Sciatic nerve (tissue), 2 donors: ENCODE results near the gene DNAI7. TPM values are rescaled to one million over a fixed set of nuclear protein-coding genes. Genes with fewer than 3 reads are reported as not detected.

Experiments used
- ATAC-seq: fragments of 200-7000 bp; cut with Tn5 transposase; one replicate; pipeline ENCODE4 v1.9.1; 2020; ENCODE audit warnings: mild to moderate bottlenecking, moderate library complexity
- DNase-seq: peaks from one replicate; pipeline ENCODE4 v3.0.0-alpha.2; 2020; ENCODE audit warnings: low spot score
- intact Hi-C: fragments of 100-400 bp; cut with DNase I; formaldehyde crosslinking; loops from one replicate; pipeline ENCODE4 v1.14.2; 2022
- total RNA-seq: library from RNA; stranded (reverse); fragmentation: NEBNext Ultra II Directional; extraction: Animal tissue kit (Norgen Biotek cat#: 25700); gene quantifications from one replicate; pipeline ENCODE4 v1.2.1, GENCODE V29; 2021
- donor health status: DM: no; HTN: no; CAD: no.
- donor health status: DM: no; HTN: no; CAD: no.

Gene DNAI7
- total RNA-seq: 1.0 TPM

GRCh38 chr12:25195056-25195971 lies at the start of gene DNAI7, which contains the start of gene ETFRF1:
DNAI7 (minus strand) TSS chr12:25195160; CDS start chr12:25195078, 82 bp downstream.
ETFRF1 (plus strand) TSS chr12:25195237; CDS start chr12:25203957, 8,720 bp downstream.
- intact Hi-C loops: no loop called here

GRCh38 chr12:25243680-25243990 lies 48.7 kb upstream of the DNAI7 start:
- intact Hi-C loops: no loop called here
- no peak for DNase-seq
- ATAC-seq: no peak

More at GRCh38 chr12:25195056-25195971, at the start of gene DNAI7, which contains the start of gene ETFRF1:
- DNase-seq (peak; percentile 99), ATAC-seq (peak; percentile 99)

GRCh38 chr12:25242981-25243679 lies 48.2 kb upstream of the DNAI7 start:
- DNase-seq: no peak
- ATAC-seq: no peak
- intact Hi-C loops: no loop called here

GRCh38 chr12:25241167-25242020 lies 46.4 kb upstream of the DNAI7 start:
- intact Hi-C loops: no loop called here
- DNase-seq: no peak
- peak; percentile 66 for ATAC-seq

- ATAC-seq (no peak), DNase-seq (no peak)
- intact Hi-C loops: no loop called here
Measured at GRCh38 chr12:25236626-25237025, 41.7 kb upstream of the DNAI7 start.

- DNase-seq: no peak
- intact Hi-C loops: no loop called here
- ATAC-seq: no peak
Measured at GRCh38 chr12:25236190-25236589, 41.2 kb upstream of the DNAI7 start.

- DNase-seq: no peak
- no peak for ATAC-seq
- intact Hi-C loops: no loop called here
Measured at GRCh38 chr12:25213338-25213737, 18.4 kb upstream of the DNAI7 start.

- no peak for DNase-seq
- intact Hi-C loops: no loop called here
- ATAC-seq: no peak
Measured at GRCh38 chr12:25208554-25208953, 13.6 kb upstream of the DNAI7 start.

- intact Hi-C loops: no loop called here
Measured at GRCh38 chr12:25207846-25208245, 12.9 kb upstream of the DNAI7 start.

GRCh38 chr12:25207411-25207810 lies 12.5 kb upstream of the DNAI7 start:
- intact Hi-C loops: no loop called here
- no peak for DNase-seq
- no peak for ATAC-seq

More at GRCh38 chr12:25207846-25208245, 12.9 kb upstream of the DNAI7 start:
- DNase-seq (no peak), ATAC-seq (no peak)

GRCh38 chr12:25202137-25202536 lies 7.2 kb upstream of the DNAI7 start:
- ATAC-seq (peak; percentile 33), DNase-seq (no peak)
- intact Hi-C loops: no loop called here

GRCh38 chr12:25200703-25201102 lies 5.7 kb upstream of the DNAI7 start:
- intact Hi-C loops: no loop called here
- DNase-seq (no peak), ATAC-seq (no peak)

- intact Hi-C loops: no loop called here
- ATAC-seq: no peak
Measured at GRCh38 chr12:25197608-25198007, 2.6 kb upstream of the DNAI7 start.

GRCh38 chr12:25194722-25195055 lies 271 bp downstream of the DNAI7 start:
- intact Hi-C loops: no loop called here
- ATAC-seq (no peak), DNase-seq (no peak)

More at GRCh38 chr12:25197608-25198007, 2.6 kb upstream of the DNAI7 start:
- no peak for DNase-seq

- DNase-seq (no peak), ATAC-seq (no peak)
- intact Hi-C loops: no loop called here
Measured at GRCh38 chr12:25194214-25194613, 746 bp downstream of the DNAI7 start.

GRCh38 chr12:25190793-25191192 lies 4.2 kb downstream of the DNAI7 start:
- ATAC-seq (no peak), DNase-seq (no peak)
- intact Hi-C loops: no loop called here

- ATAC-seq: no peak
- DNase-seq: no peak
- intact Hi-C loops: no loop called here
Measured at GRCh38 chr12:25189656-25190055, 5.3 kb downstream of the DNAI7 start.

- DNase-seq (no peak), ATAC-seq (no peak)
- intact Hi-C loops: no loop called here
Measured at GRCh38 chr12:25187781-25188180, 7.2 kb downstream of the DNAI7 start.

- ATAC-seq (no peak), DNase-seq (no peak)
- intact Hi-C loops: no loop called here
Measured at GRCh38 chr12:25186788-25187402, 8.1 kb downstream of the DNAI7 start.
